B cell (primary cell): ENCODE results near the gene COX6B2.

ENCODE experiments used
- EZH2 ChIP-seq: IDR thresholded peaks from 2 replicates; pipeline ENCODE4 v1.6.1; 2012; ENCODE audit warnings: borderline replicate concordance, low read depth, mild to moderate bottlenecking, moderate library complexity, low read length; ENCODE audit not compliant: insufficient read depth, poor library complexity, severe bottlenecking
- TF ChIP-seq, protein P1 (sequence below): fragments of 200-600 bp; IDR thresholded peaks from one replicate; pipeline ENCODE4 v1.8.0; 2022; ENCODE audit warnings: antibody characterized with exemption, mild to moderate bottlenecking

DNA sequence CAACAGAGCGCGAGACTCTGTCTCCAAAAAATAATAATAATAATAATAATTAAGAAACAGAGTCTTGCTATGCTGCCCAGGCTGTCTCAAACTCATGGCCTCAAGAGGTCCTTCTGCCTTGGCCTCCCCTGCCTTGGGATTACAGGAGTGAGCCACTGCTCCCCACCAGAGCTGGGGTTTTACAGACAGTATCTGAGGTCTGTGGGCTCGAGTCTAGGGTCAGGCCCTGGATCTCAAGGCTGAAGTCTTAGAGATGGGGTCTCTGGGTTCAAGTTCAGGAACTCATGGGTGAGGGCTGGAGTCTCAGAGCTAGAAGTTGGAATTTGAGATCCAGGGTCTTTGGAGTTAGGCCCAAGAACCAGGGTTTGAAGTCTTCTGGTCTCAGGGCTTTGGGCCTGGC is 12.3 kb upstream of the COX6B2 start:
- no peak for TF ChIP-seq EZH2
- TF ChIP-seq, protein P1, sequence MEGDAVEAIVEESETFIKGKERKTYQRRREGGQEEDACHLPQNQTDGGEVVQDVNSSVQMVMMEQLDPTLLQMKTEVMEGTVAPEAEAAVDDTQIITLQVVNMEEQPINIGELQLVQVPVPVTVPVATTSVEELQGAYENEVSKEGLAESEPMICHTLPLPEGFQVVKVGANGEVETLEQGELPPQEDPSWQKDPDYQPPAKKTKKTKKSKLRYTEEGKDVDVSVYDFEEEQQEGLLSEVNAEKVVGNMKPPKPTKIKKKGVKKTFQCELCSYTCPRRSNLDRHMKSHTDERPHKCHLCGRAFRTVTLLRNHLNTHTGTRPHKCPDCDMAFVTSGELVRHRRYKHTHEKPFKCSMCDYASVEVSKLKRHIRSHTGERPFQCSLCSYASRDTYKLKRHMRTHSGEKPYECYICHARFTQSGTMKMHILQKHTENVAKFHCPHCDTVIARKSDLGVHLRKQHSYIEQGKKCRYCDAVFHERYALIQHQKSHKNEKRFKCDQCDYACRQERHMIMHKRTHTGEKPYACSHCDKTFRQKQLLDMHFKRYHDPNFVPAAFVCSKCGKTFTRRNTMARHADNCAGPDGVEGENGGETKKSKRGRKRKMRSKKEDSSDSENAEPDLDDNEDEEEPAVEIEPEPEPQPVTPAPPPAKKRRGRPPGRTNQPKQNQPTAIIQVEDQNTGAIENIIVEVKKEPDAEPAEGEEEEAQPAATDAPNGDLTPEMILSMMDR: no peak
